GM18909 (cell line): Measurements from ENCODE around the gene PDE4B.

Experiments
- ATAC-seq: cut with Tn5 transposase; IDR thresholded peaks from one replicate; pipeline ENCODE4 v1.9.1; 2021; ENCODE audit warnings: mild to moderate bottlenecking; ENCODE audit not compliant: unreplicated experiment, poor library complexity

The PDE4B gene

DNA sequence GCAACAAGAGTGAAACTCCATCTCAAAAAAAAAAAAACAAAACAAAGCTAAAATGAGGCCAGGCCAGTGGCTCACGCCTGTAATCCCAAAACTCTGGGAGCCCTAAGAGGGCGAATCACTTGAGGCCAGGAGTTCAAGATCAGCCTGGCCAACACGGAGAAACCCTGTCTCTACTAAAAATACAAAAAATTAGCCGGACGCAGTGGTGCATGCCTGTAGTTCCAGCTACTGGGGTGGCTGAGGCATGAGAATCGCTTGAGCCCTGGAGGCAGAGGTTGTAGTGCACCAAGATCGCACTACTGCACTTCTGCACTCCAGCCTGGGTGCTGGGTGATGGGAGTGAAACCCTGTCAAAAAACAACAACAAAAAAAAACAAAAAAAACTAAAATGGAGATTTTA is 550.0 kb downstream of the PDE4B start:
- peak; percentile 51 for ATAC-seq

GRCh38 chr1:66343569-66344325 is 551.1 kb downstream of the PDE4B start:
- no peak for ATAC-seq

GRCh38 chr1:66346057-66346795 is 553.5 kb downstream of the PDE4B start:
- ATAC-seq: no peak

DNA sequence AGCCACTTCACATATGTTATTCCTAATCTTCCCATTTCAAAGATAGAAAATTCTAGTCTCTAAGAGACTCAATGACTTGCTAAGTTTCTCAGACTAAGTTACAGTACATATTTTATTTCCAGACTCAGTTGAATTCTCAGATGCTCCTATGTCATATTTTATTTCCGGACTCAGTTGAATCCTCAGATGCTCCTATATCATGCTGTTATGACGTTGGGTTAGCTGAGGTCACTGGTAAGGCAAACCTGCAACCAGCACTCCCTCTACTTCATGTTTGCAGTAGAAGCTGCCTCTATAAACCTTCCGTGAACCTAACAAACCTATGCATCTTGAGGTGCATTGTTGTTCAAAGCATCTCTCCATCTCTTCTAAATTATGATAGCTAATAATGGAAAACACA is 554.2 kb downstream of the PDE4B start:
- no peak for ATAC-seq

- no peak for ATAC-seq
Observed at GRCh38 chr1:66348776-66349175, 556.1 kb downstream of the PDE4B start.

- no peak for ATAC-seq
Observed at GRCh38 chr1:66349242-66349641, 556.5 kb downstream of the PDE4B start.

DNA sequence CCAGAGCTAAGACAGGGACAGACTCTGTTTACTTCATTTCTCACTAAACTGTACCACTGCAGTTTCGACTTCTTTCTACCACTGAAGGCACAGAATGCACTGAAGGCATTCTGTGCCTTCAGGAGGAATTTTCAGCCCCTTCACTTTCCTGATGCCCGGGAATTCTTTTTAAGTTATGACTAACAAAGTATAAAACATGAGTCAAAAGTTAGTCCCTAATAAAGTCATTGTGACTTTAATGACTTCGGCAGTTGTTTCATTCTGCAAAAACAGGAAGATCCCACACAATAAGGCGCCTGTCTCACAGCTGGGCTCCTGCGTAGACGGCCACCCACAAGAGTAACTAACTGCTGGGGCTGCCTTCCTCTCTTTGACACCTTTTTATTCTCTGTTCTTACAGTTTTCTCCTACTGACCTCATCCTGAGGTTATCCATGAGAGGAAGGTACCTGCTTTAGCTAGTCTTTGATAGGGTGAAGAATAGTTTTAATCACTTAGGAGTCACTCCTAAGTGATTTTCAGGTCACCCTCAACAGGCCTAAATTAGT is 557.4 kb downstream of the PDE4B start:
- ATAC-seq: peak; percentile 69

- peak; percentile 35 for ATAC-seq
Observed at GRCh38 chr1:66351478-66351877, 558.8 kb downstream of the PDE4B start.

GRCh38 chr1:66351913-66352312 is 559.2 kb downstream of the PDE4B start:
- ATAC-seq: peak; percentile 51

DNA sequence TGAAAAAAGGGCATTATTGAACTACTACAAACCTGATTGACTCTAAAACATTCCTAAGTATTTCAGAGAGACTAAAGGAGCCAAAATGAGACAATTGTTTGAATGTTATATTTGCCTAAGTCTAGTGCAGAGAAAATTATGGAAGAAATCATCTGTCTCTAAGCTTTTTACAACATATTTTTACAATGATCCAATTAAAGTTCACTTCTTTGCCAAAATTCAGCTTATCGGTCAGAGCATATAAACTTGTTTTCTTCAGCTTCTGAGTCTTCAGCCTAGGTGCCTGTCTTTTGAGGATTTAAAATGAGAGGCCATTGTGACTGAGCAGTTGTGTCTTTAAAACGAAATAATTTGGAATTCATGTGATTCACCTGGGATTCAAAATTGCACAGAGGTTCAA is 560.1 kb downstream of the PDE4B start:
- ATAC-seq: no peak

DNA sequence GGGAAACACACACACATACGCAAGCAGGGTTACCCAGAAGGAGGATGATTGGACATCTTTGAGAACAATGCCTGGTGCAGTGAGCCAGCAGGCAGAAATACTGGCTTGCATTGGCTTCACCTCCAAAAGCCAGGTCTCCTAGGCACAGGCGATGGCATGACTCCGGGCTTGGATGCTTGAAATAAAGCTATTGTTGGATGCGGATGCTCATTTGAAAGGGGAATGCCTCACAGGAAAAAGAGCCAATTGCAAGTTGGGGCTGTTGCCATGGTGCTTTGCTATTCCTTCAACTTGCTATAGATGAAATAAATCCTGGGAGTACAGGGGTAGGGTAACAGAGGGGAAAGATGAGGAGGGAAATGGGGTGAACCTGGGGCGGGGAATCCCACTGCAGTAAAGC is 560.6 kb downstream of the PDE4B start:
- ATAC-seq: no peak

DNA sequence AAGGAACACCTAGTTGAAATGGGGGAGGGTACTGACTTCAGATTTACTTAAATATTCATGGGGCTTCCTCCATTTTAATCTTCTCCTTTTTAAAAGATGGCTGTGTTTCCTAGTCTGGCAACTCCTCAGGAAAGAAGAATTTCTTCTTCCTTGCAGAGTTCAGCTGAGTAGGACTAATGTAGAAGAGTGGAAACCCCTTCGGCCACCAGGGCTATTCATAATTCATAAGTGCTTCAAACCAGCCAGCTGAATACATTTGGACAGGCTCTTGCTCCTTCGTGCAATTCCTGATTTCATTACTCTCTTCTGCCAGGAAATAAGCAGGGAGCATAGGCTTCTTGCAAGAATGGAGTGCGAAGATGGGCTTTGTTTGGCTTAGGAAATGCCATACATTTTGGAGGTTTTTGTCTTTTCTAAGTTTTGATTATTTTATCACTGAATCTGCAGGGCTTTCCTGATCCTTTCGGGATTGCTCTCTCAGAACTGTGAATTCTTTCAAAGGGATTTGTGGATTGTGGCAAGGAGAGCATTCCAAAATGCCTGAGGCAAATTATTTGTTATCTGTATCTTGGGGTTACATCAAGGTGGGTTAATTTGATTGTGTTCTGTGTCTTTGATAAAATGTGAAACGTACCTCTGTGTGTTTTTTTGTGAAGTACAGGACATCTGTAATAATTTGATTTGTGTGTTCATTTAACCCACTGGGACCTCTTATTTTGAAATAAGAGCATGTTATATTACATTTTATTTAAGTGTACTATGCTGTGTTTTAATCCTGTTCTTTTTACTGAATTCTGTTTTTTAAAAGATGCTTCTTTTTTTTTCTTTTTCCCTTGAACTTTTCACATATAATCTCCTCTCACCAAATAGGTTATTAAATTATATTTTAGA is 561.9 kb downstream of the PDE4B start:
- ATAC-seq: no peak

DNA sequence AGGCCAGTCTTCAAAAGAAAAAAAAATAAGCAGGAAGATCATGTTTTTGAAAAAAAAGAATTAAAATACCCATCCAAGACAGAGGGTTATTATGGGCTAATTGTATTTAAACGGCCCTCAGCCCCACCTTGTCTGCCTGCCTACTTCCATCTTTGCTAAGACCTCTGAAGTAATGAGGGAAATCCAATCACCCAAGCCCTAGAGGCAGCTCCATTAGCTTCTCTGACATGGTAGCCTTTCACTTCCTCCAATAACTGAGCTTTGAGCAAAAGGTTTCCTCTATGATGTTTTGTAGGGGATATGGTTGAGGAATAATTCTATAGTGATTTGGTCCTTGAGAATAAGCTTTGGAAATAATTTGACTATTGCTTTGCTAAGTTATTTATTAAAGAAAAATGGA is 563.1 kb downstream of the PDE4B start:
- no peak for ATAC-seq

- no peak for ATAC-seq
Observed at GRCh38 chr1:66356605-66357004, 563.9 kb downstream of the PDE4B start.

- ATAC-seq: no peak
Observed at GRCh38 chr1:66357021-66357420, 564.3 kb downstream of the PDE4B start.

- ATAC-seq: no peak
Observed at GRCh38 chr1:66357478-66358197, 564.9 kb downstream of the PDE4B start.

DNA sequence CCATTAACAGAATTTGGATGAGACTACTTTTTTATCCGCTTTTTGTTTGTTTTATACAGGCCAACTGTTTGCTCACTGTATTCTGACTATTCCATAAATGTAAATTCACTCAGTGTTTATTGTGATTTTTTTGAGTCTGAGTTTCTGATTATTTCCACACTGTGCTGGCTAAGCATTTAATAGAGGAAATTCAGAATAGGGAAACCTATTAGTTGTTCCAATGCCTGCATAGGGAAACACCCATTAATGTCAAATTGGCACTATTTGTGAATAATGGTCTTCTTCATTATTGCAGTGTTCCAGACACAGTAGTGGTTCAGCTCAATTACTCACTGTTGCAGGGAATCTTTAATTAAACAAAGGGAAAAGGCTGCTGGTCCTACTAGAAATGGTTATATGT is 566.6 kb downstream of the PDE4B start:
- no peak for ATAC-seq

DNA sequence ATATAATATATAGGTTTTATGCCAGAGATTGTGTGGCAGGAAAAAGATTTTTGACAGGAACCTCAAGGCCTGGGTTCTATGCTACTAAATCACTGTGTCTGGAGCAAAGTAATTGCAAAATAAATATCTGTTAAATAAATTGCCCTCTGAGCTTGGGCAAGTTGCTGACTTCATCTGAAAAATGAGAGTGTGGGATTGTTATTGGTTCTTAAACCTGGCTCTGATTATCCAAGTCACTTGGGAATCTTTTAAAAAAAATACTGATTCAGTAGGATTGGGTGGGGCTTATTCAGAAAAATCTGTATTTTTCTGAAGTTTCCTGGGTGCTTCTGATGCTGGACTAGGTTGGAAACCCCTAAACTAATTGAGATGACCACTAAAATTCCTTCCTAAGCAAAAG is 567.1 kb downstream of the PDE4B start:
- ATAC-seq: no peak

DNA sequence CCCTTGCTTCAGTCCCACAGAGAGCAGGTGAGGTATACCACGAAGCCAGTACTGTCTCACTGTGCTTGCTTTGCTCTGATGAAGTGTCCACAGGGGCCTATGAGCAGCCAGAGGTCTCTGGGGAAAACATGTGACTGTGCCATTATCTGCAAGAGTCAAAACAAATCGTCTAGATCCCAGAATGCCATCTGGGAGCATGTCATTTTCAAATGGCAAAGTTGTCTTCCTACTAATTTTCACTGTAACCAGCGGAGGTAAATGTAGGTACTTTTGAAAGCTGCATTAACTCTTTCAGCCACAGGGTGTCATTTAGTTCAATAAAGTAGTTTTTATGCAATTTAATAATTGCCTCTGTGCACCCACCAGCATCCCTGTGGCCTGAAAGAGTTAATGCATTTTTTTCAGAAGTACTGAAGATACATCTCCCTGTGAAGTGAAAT is 567.6 kb downstream of the PDE4B start:
- ATAC-seq: peak; percentile 45
